Measurements from ENCODE around the gene SLC6A3. TPM values are rescaled to one million over a fixed set of nuclear protein-coding genes. Genes with fewer than 3 reads are reported as not detected.

The SLC6A3 gene
- total RNA-seq, 1 donor from 2014 or later = 0.16 TPM

DNA sequence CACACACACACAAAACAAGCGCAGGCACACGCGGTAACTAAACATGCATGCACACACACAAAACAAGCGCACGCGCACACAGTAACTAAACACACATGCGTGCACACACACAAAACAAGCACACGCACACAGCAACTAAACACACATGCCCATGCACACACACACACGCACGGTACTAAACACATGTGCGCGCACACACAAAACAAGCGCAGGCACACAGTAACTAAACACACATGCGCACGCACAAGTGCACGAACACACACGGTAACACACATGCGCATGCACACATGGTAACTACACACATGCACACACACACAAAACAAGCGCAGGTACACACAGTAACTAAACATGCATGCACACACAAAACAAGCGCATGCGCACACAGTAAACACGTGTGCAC, 19.9 kb upstream of the SLC6A3 start:
- Mint-ChIP-seq H3K9me3 (peaks cover 9% of the 10 kb centered on the region), H3K27me3 (ENCODE audit: low read depth) (peaks cover 2% of the 10 kb centered on the region), H3K36me3 (ENCODE audit: low read depth) (peaks cover 49% of the 10 kb centered on the region), H3K4me3 (no peak overlapping the region), H3K27ac (ENCODE audit: unreplicated experiment) (no peak overlapping the region), H3K4me1 (peaks cover 12% of the 10 kb centered on the region)
- TF ChIP-seq, protein P1, sequence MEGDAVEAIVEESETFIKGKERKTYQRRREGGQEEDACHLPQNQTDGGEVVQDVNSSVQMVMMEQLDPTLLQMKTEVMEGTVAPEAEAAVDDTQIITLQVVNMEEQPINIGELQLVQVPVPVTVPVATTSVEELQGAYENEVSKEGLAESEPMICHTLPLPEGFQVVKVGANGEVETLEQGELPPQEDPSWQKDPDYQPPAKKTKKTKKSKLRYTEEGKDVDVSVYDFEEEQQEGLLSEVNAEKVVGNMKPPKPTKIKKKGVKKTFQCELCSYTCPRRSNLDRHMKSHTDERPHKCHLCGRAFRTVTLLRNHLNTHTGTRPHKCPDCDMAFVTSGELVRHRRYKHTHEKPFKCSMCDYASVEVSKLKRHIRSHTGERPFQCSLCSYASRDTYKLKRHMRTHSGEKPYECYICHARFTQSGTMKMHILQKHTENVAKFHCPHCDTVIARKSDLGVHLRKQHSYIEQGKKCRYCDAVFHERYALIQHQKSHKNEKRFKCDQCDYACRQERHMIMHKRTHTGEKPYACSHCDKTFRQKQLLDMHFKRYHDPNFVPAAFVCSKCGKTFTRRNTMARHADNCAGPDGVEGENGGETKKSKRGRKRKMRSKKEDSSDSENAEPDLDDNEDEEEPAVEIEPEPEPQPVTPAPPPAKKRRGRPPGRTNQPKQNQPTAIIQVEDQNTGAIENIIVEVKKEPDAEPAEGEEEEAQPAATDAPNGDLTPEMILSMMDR (conservative IDR thresholded peaks at IDR 0.05) = no peak
- DNase-seq (ENCODE audit: low read depth, low spot score) = no peak

DNA sequence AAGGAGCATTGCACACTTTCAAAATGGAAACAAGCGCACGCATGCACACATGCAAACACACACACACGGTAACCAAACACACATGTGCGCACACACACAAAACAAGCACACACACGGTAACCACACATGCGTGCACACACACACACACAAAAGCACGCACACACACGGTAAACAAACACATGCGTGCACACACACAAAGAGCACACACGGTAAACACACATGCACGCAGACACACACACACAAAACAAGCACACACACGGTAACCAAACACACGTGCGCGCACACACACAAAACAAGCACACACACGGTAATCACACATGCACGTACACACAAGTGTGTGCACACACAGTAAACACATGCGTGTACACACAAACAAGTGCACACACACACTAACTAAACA, 19.3 kb upstream of the SLC6A3 start:
- Mint-ChIP-seq H3K27me3 (ENCODE audit: low read depth) (peaks cover 2% of the 10 kb centered on the region), H3K36me3 (ENCODE audit: low read depth) (peaks cover 53% of the 10 kb centered on the region), H3K27ac (ENCODE audit: unreplicated experiment) (no peak overlapping the region)

DNA sequence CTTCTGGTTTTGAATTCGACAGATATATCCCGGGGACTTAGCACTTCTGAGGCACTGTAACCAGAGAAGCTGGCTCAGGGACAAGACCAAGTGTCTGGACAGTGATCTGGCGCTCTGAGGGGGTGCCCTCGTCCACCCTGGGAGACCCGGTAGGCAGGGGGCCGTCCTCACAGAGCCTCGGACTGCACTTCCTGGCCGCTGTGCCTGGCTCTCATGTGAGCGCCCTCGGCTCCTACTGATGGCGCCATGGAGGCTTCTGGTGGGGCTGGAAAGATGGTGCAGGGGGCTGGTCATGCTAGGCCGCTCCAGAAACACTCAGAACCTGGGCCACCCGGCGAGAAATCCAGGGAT, 18.8 kb upstream of the SLC6A3 start:
- Mint-ChIP-seq H3K4me1 (peaks cover 12% of the 10 kb centered on the region), H3K27me3 (ENCODE audit: low read depth) (peaks cover 2% of the 10 kb centered on the region), H3K4me3 (no peak overlapping the region), H3K9me3 (peaks cover 9% of the 10 kb centered on the region), H3K36me3 (ENCODE audit: low read depth) (peaks cover 53% of the 10 kb centered on the region), H3K27ac (ENCODE audit: unreplicated experiment) (peak overlapping the region; percentile 57)
- TF ChIP-seq, protein P1 (conservative IDR thresholded peaks at IDR 0.05) = no peak
- DNase-seq (ENCODE audit: low read depth, low spot score) = no peak

More for the DNA sequence above, 19.3 kb upstream of the SLC6A3 start:
- DNase-seq (ENCODE audit: low read depth, low spot score) = no peak
- peaks cover 12% of the 10 kb centered on the region for H3K4me1 Mint-ChIP-seq
- H3K9me3 Mint-ChIP-seq = peaks cover 9% of the 10 kb centered on the region
- TF ChIP-seq, protein P1 (conservative IDR thresholded peaks at IDR 0.05) = no peak
- no peak overlapping the region for H3K4me3 Mint-ChIP-seq

DNA sequence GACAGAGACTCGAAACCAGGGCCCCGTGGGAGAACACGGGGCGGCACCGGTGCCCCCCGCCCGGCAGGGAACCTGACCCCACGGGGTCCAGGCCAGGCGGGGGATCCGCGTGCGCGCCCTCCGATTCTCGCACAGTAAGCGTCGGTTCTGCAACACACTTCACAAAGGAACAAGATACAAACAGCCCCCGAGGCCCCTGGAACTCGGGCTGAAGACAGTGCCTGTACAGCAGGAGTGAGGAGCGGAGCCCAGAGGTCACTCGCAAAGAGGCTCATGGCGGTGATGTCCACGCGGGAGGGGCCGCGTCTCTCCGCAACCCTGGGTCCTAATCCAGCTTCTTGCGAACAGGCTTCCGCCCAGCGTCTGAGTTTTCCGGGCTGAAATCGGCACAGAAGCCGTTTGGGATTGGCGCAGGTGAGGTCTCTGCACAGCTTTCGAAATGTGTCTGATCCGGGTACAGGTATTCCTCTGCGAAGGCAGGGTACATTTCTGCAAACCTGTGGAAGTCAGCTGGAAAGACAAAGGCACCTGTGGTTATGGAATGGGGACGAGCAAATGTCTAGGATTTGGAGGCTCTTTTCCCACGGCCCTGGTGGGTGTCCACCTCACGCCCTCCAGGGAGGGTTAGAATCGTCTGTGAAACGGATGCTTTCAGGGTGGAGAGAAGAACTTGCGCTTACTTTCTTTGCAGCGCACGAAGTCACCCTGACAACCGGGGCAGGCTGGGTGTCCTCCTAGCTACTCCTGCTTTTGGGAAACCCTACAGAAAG, 18.3 kb upstream of the SLC6A3 start:
- H3K27ac Mint-ChIP-seq (ENCODE audit: unreplicated experiment) = peak overlapping the region; percentile 57

DNA sequence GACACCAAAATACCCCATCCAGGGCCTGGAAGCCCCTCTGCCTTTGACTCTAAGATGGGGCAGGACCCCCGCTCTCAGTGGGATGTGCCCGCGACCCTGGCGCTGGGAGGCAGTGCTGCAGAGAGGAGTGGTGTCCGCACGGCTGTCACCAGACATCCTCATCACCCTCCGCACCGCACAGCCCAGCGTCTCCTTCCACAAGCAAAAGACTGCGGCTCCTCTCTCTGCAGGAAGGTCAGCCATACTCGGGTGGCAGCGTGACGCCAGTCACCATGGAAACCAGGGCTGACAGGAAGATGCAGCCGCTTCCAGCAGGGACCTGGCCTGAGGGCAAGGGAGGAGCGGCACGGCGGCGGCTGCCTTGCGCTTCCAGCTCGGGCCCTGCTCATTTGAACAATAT, 17.1 kb upstream of the SLC6A3 start:
- Mint-ChIP-seq H3K4me3 (peak overlapping the region; percentile 77), H3K27me3 (ENCODE audit: low read depth) (peaks cover 2% of the 10 kb centered on the region), H3K9me3 (peaks cover 13% of the 10 kb centered on the region), H3K36me3 (ENCODE audit: low read depth) (peaks cover 61% of the 10 kb centered on the region), H3K27ac (ENCODE audit: unreplicated experiment) (no peak overlapping the region), H3K4me1 (peaks cover 6% of the 10 kb centered on the region)
- peak; percentile 38 for DNase-seq (ENCODE audit: low read depth, low spot score)
- TF ChIP-seq, protein P1 (conservative IDR thresholded peaks at IDR 0.05) = no peak

More for the DNA sequence above, 18.3 kb upstream of the SLC6A3 start:
- Mint-ChIP-seq H3K9me3 (peaks cover 9% of the 10 kb centered on the region), H3K27me3 (ENCODE audit: low read depth) (peaks cover 2% of the 10 kb centered on the region), H3K4me1 (peaks cover 12% of the 10 kb centered on the region), H3K36me3 (ENCODE audit: low read depth) (peaks cover 54% of the 10 kb centered on the region), H3K4me3 (no peak overlapping the region)
- TF ChIP-seq, protein P1 (conservative IDR thresholded peaks at IDR 0.05) = no peak
- DNase-seq (ENCODE audit: low read depth, low spot score) = no peak
